ENCODE data around the gene SLC24A2.

Gene SLC24A2

DNA sequence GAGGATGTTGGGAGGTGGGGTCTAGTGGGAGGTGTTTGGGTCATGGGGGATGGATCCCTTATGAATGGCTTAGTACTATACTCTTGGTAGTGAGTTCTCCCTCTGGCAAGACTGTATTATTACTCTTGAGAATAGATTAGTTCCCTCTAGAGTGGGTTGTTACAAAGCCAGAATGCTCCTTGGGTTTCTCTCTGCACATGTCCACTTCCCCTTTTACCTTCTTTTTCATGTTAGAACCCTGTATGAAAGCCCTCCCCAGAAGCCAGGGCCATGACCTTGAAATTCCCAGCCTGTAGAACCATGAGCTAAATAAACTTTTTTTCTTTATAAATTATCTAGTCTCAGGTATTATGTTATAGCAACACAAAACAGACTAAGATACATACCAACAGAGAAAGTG is 31.1 kb downstream of the SLC24A2 start:
- TF ChIP-seq ZNF70 (CRISPR knock-in tag; IDR thresholded peaks at IDR 0.05) (no peak), TSHZ2 (CRISPR knock-in tag; IDR thresholded peaks at IDR 0.05) (no peak), CSDC2 (CRISPR knock-in tag; IDR thresholded peaks at IDR 0.05) (no peak), ZFP30 (CRISPR knock-in tag; IDR thresholded peaks at IDR 0.05) (no peak), OSR1 (CRISPR knock-in tag; IDR thresholded peaks at IDR 0.05) (no peak), PPARA (CRISPR knock-in tag; IDR thresholded peaks at IDR 0.05; ENCODE audit: borderline replicate concordance) (no peak), CREB5 (CRISPR knock-in tag; IDR thresholded peaks at IDR 0.05; ENCODE audit: low read depth) (no peak)
- TF ChIP-seq, protein P1, sequence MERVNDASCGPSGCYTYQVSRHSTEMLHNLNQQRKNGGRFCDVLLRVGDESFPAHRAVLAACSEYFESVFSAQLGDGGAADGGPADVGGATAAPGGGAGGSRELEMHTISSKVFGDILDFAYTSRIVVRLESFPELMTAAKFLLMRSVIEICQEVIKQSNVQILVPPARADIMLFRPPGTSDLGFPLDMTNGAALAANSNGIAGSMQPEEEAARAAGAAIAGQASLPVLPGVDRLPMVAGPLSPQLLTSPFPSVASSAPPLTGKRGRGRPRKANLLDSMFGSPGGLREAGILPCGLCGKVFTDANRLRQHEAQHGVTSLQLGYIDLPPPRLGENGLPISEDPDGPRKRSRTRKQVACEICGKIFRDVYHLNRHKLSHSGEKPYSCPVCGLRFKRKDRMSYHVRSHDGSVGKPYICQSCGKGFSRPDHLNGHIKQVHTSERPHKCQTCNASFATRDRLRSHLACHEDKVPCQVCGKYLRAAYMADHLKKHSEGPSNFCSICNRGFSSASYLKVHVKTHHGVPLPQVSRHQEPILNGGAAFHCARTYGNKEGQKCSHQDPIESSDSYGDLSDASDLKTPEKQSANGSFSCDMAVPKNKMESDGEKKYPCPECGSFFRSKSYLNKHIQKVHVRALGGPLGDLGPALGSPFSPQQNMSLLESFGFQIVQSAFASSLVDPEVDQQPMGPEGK (CRISPR knock-in tag; IDR thresholded peaks at IDR 0.05; ENCODE audit: borderline replicate concordance), result no peak
- ATAC-seq, result no peak

DNA sequence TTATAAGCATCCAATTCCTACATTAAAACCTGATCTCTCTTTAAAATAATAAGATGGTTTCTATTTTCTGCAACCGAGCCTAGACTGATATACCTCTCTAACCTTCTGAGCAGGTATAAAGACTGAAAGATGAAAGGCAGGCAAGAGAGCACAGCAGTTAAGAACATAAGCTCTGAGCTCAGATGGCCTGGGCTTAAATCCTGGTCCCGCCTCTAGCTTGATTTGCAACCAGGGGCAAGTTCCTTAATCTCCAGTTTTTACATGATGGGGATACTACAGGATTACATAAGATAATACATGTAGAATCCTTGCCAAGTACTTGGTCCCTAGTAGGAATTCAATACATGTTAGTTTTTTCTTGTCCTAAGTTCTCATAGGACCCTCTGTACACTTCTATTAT is 33.9 kb downstream of the SLC24A2 start:
- no peak for ATAC-seq

GRCh38 chr9:19748278-19749126 is 40.3 kb downstream of the SLC24A2 start:
- TF ChIP-seq, protein P2, sequence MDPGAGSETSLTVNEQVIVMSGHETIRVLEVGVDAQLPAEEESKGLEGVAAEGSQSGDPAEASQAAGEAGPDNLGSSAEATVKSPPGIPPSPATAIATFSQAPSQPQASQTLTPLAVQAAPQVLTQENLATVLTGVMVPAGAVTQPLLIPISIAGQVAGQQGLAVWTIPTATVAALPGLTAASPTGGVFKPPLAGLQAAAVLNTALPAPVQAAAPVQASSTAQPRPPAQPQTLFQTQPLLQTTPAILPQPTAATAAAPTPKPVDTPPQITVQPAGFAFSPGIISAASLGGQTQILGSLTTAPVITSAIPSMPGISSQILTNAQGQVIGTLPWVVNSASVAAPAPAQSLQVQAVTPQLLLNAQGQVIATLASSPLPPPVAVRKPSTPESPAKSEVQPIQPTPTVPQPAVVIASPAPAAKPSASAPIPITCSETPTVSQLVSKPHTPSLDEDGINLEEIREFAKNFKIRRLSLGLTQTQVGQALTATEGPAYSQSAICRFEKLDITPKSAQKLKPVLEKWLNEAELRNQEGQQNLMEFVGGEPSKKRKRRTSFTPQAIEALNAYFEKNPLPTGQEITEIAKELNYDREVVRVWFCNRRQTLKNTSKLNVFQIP (CRISPR knock-in tag; IDR thresholded peaks at IDR 0.05; ENCODE audit: borderline replicate concordance, low read depth), result no peak
- TF ChIP-seq ZNF565 (CRISPR knock-in tag; conservative IDR thresholded peaks at IDR 0.05; ENCODE audit: low read depth), result no peak
- no peak for TF ChIP-seq TCF4 (CRISPR knock-in tag; IDR thresholded peaks at IDR 0.05; ENCODE audit: borderline replicate concordance)
- no peak for TF ChIP-seq RARB (CRISPR knock-in tag; IDR thresholded peaks at IDR 0.05)
- TF ChIP-seq ZFP30 (CRISPR knock-in tag; IDR thresholded peaks at IDR 0.05), result no peak
- TF ChIP-seq, protein P3, sequence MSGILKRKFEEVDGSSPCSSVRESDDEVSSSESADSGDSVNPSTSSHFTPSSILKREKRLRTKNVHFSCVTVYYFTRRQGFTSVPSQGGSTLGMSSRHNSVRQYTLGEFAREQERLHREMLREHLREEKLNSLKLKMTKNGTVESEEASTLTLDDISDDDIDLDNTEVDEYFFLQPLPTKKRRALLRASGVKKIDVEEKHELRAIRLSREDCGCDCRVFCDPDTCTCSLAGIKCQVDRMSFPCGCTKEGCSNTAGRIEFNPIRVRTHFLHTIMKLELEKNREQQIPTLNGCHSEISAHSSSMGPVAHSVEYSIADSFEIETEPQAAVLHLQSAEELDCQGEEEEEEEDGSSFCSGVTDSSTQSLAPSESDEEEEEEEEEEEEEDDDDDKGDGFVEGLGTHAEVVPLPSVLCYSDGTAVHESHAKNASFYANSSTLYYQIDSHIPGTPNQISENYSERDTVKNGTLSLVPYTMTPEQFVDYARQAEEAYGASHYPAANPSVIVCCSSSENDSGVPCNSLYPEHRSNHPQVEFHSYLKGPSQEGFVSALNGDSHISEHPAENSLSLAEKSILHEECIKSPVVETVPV (CRISPR knock-in tag; IDR thresholded peaks at IDR 0.05), result no peak
- TF ChIP-seq ZNF8 (CRISPR knock-in tag; IDR thresholded peaks at IDR 0.05), result no peak
- ATAC-seq, result no peak

More for the DNA sequence above, 33.9 kb downstream of the SLC24A2 start:
- TF ChIP-seq ESRRG (CRISPR knock-in tag; IDR thresholded peaks at IDR 0.05), result no peak
- TF ChIP-seq, protein P3 (CRISPR knock-in tag; IDR thresholded peaks at IDR 0.05), result no peak
- TF ChIP-seq, protein P2 (CRISPR knock-in tag; IDR thresholded peaks at IDR 0.05; ENCODE audit: borderline replicate concordance, low read depth), result no peak
- no peak for TF ChIP-seq ARNTL (CRISPR knock-in tag; IDR thresholded peaks at IDR 0.05; ENCODE audit: borderline replicate concordance, low read depth)
- TF ChIP-seq, protein P1 (CRISPR knock-in tag; IDR thresholded peaks at IDR 0.05; ENCODE audit: borderline replicate concordance), result no peak
